ENCODE results near the gene CCDC12. TPM values are rescaled to one million over a fixed set of nuclear protein-coding genes. Genes with fewer than 3 reads are reported as not detected.

CCDC12 gene
- total RNA-seq, 2 experiments from 2014 or later: 57.0 to 59.1 TPM

GRCh38 chr3:46908294-46908985, 68.1 kb downstream of the CCDC12 start:
- ChIA-PET CTCF (interaction anchor here (0.9 to 1.8 kb wide), 6 partner anchors 13 to 202 kb away, joined by 4 to 8 read pairs (median 6); partner anchors contain the start of gene NBEAL2), POLR2A (no interaction called here)

GRCh38 chr3:46907960-46908293, 68.6 kb downstream of the CCDC12 start:
- CTCF ChIA-PET: no interaction called here
- POLR2A ChIA-PET: no interaction called here

DNA sequence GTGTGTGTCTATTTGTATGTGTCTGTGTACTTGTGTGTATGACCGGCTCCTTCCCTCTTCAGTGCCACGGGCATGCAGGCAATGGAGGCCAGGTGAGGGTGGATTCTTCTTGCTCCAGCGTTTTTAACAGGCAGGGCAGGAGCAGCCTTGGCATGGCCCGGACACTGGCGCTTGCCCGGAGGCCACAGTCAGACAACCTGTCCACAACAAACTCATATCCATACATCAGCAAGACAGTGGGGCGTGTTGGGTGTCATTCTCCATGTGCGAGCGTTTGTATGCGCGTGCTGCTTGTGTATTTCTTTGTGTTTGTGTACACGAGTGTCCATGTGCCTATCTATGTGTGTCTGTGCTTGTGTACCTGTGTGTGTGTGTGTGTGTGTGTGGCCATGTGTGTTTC, 69.3 kb downstream of the CCDC12 start:
- ChIA-PET CTCF (no interaction called here), POLR2A (no interaction called here)

DNA sequence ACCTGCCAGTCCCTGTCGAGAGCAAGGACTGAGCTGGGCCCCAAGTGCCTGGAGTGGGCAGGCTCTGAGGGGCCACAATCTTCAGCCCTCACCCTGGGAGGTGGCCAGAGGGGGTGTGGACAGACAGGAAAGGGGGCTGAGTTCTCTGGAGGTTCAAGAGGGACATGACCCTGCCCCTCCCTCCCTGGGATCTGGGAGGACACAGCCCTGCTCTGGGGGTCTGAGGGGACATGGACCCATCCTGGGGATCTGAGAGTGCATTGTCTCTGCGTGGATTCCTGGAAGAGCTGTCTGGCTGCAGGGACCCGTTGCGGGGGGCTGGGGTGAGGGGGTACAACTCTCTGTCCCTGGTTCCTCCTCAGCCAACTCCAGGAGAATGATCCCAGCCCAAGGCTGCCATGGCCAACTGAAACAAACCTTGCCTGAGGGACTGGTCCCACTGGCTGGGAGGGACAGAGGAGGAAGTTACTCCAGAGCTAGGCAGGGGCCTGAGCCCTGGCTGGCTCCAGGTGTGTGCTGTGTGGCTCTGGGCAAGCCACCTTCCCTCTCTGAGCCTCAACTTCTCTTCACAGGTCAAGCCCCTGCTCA, 70.0 kb downstream of the CCDC12 start:
- ChIA-PET CTCF (no interaction called here), POLR2A (interaction anchor here (0.5 kb wide), 1 partner anchor 236 kb away, joined by 4 read pairs; no protein-coding TSS in a partner anchor)

GRCh38 chr3:46905661-46906451, 70.7 kb downstream of the CCDC12 start:
- POLR2A ChIA-PET: interaction anchor here (0.5 kb wide), 1 partner anchor 237 kb away, joined by 4 read pairs; no protein-coding TSS in a partner anchor
- CTCF ChIA-PET: no interaction called here

DNA sequence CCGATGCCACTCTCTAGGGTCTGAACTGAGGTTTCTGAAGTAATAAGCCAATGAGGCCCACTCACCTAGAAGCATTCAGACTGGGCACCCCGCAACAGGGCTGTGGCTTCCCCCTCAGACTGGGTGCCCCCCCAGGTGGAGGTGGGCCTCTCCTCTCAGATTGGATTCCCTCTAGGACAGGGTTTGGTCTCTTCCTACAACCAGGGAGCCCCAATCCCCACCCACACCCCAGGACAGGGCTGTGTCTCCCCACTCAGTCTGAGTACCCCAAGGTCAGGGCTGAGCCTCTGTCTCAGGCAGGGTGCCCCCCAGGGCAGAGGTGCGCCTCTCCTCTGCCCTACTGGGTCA, 71.4 kb downstream of the CCDC12 start:
- POLR2A ChIA-PET: no interaction called here
- CTCF ChIA-PET: no interaction called here

- ChIA-PET POLR2A (no interaction called here), CTCF (no interaction called here)
These were observed 72.0 kb downstream of the CCDC12 start for GRCh38 chr3:46904303-46905212.

DNA sequence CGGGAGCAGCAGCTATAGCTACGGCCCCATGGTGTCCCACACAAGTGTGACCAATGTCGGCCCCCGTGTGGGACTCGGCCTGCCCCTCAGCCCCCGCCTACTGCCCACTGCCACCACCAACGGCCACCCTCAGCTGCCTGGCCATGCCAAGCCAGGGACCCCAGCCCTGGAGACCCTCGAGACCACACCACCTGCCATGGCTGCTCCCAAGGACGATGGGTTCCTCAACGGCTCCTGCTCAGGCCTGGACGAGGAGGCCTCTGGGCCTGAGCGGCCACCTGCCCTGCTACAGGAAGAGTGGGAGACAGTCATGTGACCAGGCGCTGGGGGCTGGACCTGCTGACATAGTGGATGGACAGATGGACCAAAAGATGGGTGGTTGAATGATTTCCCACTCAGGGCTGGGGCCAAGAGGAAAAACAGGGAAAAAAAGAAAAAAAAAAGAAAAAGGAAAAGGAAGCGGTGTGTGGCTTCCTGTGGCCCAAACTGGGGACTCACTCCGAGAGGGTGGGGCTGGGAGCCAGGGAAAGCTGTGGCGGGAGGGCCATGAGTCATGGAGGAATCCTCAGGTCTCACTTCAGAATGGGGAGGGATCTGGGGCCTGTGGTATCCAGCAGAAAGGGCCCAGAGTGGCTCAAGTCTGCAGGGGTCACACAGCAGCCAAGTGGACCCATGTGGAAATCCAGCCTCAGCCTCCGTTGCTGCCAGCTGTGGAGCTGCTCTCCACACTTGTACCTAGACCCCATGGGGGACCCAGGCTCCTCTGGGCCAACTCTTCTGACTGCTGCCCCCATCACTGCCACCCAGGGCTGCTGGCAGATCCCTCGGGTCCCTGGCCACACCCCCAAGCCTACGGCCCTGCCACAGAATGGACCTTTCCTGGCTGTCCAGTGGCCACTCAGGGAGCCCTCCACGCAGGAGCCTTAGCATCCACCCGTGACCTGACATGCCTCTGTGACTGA, 72.9 kb downstream of the CCDC12 start:
- ChIA-PET CTCF (no interaction called here), POLR2A (no interaction called here)

DNA sequence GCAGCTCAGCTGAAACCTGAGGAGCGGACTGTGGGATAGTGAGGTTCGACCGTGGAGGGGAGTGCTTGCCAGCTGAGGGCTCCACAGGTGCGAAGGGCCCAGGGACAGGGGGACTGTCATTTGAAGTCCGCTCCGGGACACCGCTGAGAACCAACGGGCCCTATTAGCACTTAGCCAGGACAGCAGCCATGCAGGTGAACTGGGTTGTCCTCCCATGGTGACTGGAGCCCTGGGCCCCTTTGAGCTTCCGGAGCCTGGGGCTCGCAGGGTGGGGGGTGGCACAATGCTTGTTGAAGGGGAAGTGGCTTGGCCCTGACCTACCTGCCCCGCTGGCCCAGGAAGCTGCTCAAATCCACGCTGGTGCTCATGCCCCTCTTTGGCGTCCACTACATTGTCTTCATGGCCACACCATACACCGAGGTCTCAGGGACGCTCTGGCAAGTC, 74.3 kb downstream of the CCDC12 start:
- POLR2A ChIA-PET: no interaction called here
- CTCF ChIA-PET: no interaction called here

DNA sequence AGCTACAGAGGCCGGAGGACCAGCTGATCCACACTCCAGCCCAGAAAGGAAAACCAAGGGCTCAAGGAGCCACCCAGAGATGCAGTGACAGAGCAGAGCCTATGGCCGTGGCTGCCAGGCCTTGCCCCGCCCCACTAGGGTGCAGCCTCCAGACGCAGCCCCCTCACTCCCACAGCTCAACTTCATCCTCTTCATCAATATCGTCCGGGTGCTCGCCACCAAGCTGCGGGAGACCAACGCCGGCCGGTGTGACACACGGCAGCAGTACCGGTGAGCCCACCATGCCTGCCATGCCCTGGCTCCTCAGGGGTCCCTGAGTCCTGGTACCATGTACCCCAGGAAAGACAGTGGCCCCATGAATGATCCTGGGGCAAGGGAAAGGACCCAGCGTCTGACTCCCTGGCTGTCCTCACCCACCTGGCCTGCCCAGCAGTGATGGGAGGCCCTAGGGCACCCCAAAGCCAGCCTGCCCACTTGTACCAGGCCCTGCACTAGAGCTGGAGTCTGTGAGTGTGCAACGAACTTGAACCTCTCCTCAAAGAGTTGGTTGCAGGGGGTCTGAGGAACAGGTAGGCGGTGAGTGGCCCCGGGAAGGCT, 74.9 kb downstream of the CCDC12 start:
- ChIA-PET POLR2A (no interaction called here), CTCF (interaction anchor here (0.6 to 1.9 kb wide), 3 partner anchors 8 to 782 kb away, joined by 3 to 7 read pairs (median 3); no protein-coding TSS in a partner anchor)

- POLR2A ChIA-PET: no interaction called here
These were observed 75.5 kb downstream of the CCDC12 start for GRCh38 chr3:46901061-46901460.

DNA sequence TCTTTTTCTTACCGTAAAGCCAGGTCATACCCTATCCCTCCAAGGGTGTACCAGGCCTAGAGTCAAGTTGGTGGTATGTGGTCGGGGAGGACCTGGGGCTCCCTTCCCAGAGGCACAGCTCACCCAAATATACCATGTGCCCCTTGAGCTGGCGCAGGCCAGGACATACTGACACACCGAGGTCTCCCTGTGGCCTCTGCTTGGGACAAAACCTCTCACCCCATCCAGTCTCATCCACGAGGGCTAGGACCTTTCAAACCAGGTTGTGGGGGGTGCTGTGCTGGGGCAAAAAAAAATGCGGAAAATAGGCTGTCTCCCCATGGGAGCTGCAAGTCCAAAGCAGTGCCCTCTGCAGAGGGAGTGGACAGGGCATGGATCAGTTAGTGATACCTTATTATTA, 76.2 kb downstream of the CCDC12 start:
- ChIA-PET CTCF (interaction anchor here (1.1 to 1.9 kb wide), 2 partner anchors 9 to 33 kb away, joined by 3 to 7 read pairs; no protein-coding TSS in a partner anchor), POLR2A (no interaction called here)

More at GRCh38 chr3:46901061-46901460, 75.5 kb downstream of the CCDC12 start:
- CTCF ChIA-PET: interaction anchor here (0.6 to 1.9 kb wide), 3 partner anchors 8 to 783 kb away, joined by 3 to 7 read pairs (median 3); no protein-coding TSS in a partner anchor

DNA sequence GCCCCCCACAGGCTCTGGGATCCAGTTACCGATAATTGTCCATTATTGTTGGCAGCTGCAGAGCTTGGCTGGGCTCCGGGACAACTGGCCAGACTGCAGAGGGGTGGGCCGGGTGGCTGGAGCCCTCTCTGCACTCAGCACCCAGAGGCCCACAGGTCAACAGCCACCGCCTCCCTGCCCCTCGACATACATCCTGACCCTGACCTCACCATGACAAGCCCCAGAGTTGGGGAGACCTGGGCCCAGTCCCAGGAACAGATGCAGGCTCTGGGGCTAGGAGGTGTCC, 76.6 kb downstream of the CCDC12 start:
- ChIA-PET POLR2A (no interaction called here), CTCF (interaction anchor here (1.9 kb wide), 1 partner anchor 33 kb away, joined by 7 read pairs; no protein-coding TSS in a partner anchor)

DNA sequence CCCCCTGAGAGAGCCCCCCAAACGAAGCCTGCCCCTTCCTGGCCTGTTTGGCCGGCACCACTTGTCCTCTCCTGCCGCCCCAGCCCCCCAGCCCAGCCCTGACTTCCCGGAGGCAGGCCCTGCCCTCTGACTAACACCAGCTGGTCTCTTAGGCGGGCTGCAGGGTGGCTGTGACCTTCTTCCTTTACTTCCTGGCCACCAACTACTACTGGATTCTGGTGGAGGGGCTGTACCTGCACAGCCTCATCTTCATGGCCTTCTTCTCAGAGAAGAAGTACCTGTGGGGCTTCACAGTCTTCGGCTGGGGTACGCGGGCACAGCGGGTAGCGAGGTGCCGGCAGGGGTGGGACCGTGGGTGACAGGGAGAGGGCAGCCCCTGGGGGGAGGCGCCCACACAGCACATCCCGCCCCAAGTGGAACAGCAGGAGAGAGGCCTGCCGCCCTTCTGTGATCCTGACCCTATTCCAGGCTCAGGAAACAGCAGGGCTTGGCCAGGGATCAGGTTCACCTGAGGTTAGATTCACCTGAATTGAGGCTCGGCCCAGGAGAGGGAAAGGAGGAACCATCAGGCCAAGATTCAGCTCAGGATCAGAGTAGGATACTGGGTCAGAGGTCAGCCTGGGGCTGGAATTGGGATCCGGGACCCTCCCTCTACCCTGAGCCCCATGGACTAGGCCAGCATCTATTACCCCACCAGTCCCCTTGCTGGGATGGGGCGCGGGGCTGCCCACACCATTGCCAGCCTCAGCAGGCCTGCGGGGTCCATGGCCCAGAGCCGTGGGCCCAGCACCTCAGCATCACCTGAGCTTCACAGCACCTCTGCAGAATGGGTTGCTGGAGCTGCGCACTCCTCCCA, 77.2 kb downstream of the CCDC12 start:
- ChIA-PET CTCF (interaction anchor here (1.6 kb wide), 1 partner anchor 32 kb away, joined by 4 read pairs; no protein-coding TSS in a partner anchor), POLR2A (no interaction called here)

GRCh38 chr3:46898321-46899150, 78.0 kb downstream of the CCDC12 start:
- ChIA-PET POLR2A (no interaction called here), CTCF (interaction anchor here (0.7 to 1.6 kb wide), 2 partner anchors 31 to 184 kb away, joined by 3 to 4 read pairs; no protein-coding TSS in a partner anchor)

- ChIA-PET POLR2A (no interaction called here), CTCF (interaction anchor here (0.7 to 1.6 kb wide), 2 partner anchors 30 to 183 kb away, joined by 3 to 4 read pairs; no protein-coding TSS in a partner anchor)
These were observed 78.7 kb downstream of the CCDC12 start for GRCh38 chr3:46897829-46898320.
